Upper lobe of left lung (tissue), 4 donors: Measurements from ENCODE around the gene TMPRSS2.

ENCODE experiments used
- POLR2A ChIP-seq, 4 donors: fragments of 450-650 bp; IDR thresholded peaks; one replicate each; pipeline ENCODE4 v1.5.1; 2016 to 2017; ENCODE audit warnings: antibody characterized with exemption in 4 of 4, mild to moderate bottlenecking in 2 of 4
- POLR2AphosphoS5 ChIP-seq, 2 donors: sonication (generic); formaldehyde crosslinking; IDR thresholded peaks; one replicate each; pipeline ENCODE4 v1.5.1; 2017; ENCODE audit warnings: antibody characterized with exemption in 2 of 2
- TF ChIP-seq, protein P1 (sequence below), 6 experiments: fragments of 450-650 bp in 4 of 6; fragments of 200-600 bp in 2 of 6; sonication (generic) in 2 of 6; IDR thresholded peaks; one replicate each; pipeline ENCODE4 v1.5.1; 2016 to 2019; ENCODE audit warnings: antibody characterized with exemption in 6 of 6

DNA sequence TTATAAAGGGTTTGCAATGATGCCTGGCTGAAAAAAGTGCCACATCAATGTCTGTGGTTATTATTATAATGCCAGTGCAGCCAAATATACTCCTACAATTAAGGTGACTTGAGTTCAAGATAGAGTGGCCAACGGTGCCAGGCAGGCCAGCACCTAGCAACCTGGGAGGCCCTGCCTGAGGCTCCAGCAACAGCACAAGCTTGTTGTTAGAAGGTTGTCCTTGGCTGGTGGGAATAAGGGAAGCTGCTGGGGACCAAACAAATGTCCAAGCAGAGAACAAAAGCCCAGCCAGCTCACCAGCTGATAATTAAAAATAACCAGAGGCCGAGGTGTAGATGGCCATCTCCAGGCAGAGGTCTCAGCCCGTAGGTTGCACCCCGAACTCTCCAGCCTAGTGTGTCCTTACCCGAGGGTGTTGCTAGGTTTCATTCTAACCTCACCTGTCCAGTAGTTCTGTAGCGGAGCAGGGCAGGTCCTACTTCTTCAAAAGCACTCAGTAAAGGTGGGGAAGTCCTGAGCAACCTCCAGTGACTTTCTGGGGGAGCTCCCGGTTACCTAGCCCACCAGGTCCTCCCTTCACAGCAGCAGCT is 1.9 kb downstream of the TMPRSS2 start:
- TF ChIP-seq, protein P1, sequence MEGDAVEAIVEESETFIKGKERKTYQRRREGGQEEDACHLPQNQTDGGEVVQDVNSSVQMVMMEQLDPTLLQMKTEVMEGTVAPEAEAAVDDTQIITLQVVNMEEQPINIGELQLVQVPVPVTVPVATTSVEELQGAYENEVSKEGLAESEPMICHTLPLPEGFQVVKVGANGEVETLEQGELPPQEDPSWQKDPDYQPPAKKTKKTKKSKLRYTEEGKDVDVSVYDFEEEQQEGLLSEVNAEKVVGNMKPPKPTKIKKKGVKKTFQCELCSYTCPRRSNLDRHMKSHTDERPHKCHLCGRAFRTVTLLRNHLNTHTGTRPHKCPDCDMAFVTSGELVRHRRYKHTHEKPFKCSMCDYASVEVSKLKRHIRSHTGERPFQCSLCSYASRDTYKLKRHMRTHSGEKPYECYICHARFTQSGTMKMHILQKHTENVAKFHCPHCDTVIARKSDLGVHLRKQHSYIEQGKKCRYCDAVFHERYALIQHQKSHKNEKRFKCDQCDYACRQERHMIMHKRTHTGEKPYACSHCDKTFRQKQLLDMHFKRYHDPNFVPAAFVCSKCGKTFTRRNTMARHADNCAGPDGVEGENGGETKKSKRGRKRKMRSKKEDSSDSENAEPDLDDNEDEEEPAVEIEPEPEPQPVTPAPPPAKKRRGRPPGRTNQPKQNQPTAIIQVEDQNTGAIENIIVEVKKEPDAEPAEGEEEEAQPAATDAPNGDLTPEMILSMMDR (IDR thresholded peaks at IDR 0.05) = no peak
- TF ChIP-seq POLR2A (IDR thresholded peaks at IDR 0.05) (no peak), POLR2AphosphoS5 (IDR thresholded peaks at IDR 0.05) (no peak)
